Endothelial cell of umbilical vein (primary cell): ENCODE measurements around the gene BCR.

ENCODE experiments used
- EZH2 ChIP-seq: IDR thresholded peaks from 2 replicates; pipeline ENCODE4 v1.6.1; 2012; ENCODE audit warnings: borderline replicate concordance, low read depth, mild to moderate bottlenecking, moderate library complexity, low read length, inconsistent platforms; ENCODE audit not compliant: severe bottlenecking
- FOS ChIP-seq: IDR thresholded peaks from 2 replicates; pipeline ENCODE4 v1.6.1; 2011; ENCODE audit warnings: mild to moderate bottlenecking, low read length, moderate library complexity, borderline replicate concordance; ENCODE audit not compliant: insufficient read depth
- GATA2 ChIP-seq: IDR thresholded peaks from 2 replicates; pipeline ENCODE4 v1.7.0; 2011; ENCODE audit warnings: low read depth, mild to moderate bottlenecking, moderate library complexity, mixed read lengths, low read length; ENCODE audit not compliant: insufficient read length, insufficient read depth
- JUN ChIP-seq: IDR thresholded peaks from 2 replicates; pipeline ENCODE4 v1.6.1; 2011; ENCODE audit warnings: borderline replicate concordance, low read depth; ENCODE audit not compliant: insufficient read length, insufficient read depth
- MYC ChIP-seq: IDR thresholded peaks from one replicate; pipeline ENCODE4 v1.6.1; 2011; ENCODE audit warnings: mild to moderate bottlenecking, low read depth, low read length
- POLR2A ChIP-seq: IDR thresholded peaks from 2 replicates; pipeline ENCODE4 v1.6.1; 2012; ENCODE audit warnings: low read depth, mild to moderate bottlenecking, control low read depth, low read length
- POLR2AphosphoS5 ChIP-seq: IDR thresholded peaks from 2 replicates; pipeline ENCODE4 v1.6.1; 2012; ENCODE audit warnings: low read depth, mild to moderate bottlenecking, control low read depth, low read length, moderate library complexity; ENCODE audit not compliant: insufficient read depth
- TF ChIP-seq, protein P1 (sequence below), 2 donors: IDR thresholded peaks; 1 replicate in 1 of 2; 2 replicates in 1 of 2; pipeline ENCODE4 v1.5.1; 2011; ENCODE audit warnings: low read length in 2 of 2, mild to moderate bottlenecking in 2 of 2, moderate library complexity in 2 of 2, control low read depth in 1 of 2, inconsistent platforms in 1 of 2, low read depth in 1 of 2; ENCODE audit not compliant: insufficient read depth in 1 of 2; ENCODE audit errors: extremely low read depth in 1 of 2
- TF ChIP-seq, protein P2 (sequence below): IDR thresholded peaks from 2 replicates; pipeline ENCODE4 v1.6.1; 2011; ENCODE audit not compliant: insufficient read depth, insufficient read length

DNA sequence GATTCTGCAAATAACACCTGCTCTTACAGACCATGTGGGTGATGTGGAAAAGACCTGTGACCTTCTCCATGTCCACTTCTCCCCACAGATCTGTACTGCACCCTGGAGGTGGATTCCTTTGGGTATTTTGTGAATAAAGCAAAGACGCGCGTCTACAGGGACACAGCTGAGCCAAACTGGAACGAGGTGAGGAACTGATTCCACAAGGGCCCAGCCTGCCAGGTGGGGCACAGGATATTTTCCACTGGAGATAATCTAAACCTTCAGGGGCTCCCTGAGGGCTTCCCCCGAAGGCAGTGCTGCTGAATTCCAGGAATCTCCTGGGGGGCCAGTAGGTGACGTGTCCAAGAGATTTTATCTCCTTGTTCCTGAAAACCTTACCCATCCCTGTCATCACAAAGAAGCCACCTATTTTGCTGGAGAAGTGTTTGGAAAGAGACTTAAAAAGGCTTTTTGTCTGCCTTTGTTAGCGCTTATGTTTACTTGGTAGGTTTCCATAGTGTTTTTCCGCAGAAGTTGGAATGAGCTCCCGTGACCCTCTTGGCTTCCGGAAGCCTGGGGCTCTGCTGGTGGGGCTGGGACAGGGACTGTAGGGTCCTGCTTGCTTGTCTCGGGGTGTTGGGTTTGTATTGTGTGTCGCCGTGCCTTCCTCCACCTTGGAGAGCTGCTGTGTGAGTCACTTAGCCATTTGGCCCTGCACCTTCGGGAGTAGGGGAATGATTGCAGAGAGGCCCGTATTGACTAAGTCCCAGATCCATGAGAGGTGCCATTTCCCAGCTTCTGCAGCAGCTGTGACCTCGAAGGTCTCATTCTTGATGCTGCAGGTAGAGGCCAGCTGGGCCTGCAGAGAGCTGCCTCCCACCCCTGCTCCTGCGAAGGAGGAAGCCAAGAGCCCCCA is 112.4 kb downstream of the BCR start:
- TF ChIP-seq, protein P1, sequence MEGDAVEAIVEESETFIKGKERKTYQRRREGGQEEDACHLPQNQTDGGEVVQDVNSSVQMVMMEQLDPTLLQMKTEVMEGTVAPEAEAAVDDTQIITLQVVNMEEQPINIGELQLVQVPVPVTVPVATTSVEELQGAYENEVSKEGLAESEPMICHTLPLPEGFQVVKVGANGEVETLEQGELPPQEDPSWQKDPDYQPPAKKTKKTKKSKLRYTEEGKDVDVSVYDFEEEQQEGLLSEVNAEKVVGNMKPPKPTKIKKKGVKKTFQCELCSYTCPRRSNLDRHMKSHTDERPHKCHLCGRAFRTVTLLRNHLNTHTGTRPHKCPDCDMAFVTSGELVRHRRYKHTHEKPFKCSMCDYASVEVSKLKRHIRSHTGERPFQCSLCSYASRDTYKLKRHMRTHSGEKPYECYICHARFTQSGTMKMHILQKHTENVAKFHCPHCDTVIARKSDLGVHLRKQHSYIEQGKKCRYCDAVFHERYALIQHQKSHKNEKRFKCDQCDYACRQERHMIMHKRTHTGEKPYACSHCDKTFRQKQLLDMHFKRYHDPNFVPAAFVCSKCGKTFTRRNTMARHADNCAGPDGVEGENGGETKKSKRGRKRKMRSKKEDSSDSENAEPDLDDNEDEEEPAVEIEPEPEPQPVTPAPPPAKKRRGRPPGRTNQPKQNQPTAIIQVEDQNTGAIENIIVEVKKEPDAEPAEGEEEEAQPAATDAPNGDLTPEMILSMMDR (IDR thresholded peaks at IDR 0.05; ENCODE audit: extremely low read depth in 1 of 2, insufficient read depth in 1 of 2, low read depth in 1 of 2, low read length in 2 of 2), result no peak
- no peak for TF ChIP-seq POLR2A
- TF ChIP-seq FOS, result no peak
- no peak for TF ChIP-seq POLR2AphosphoS5
- TF ChIP-seq, protein P2, sequence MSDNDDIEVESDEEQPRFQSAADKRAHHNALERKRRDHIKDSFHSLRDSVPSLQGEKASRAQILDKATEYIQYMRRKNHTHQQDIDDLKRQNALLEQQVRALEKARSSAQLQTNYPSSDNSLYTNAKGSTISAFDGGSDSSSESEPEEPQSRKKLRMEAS, result no peak
- no peak for TF ChIP-seq EZH2
- TF ChIP-seq MYC, result no peak
- TF ChIP-seq GATA2, result no peak
- no peak for TF ChIP-seq JUN
